Measurements from ENCODE around the gene KPNA5.

GRCh38 chr6:116763048-116763447, 82.0 kb downstream of the KPNA5 start:
- TF ChIP-seq, protein P1, sequence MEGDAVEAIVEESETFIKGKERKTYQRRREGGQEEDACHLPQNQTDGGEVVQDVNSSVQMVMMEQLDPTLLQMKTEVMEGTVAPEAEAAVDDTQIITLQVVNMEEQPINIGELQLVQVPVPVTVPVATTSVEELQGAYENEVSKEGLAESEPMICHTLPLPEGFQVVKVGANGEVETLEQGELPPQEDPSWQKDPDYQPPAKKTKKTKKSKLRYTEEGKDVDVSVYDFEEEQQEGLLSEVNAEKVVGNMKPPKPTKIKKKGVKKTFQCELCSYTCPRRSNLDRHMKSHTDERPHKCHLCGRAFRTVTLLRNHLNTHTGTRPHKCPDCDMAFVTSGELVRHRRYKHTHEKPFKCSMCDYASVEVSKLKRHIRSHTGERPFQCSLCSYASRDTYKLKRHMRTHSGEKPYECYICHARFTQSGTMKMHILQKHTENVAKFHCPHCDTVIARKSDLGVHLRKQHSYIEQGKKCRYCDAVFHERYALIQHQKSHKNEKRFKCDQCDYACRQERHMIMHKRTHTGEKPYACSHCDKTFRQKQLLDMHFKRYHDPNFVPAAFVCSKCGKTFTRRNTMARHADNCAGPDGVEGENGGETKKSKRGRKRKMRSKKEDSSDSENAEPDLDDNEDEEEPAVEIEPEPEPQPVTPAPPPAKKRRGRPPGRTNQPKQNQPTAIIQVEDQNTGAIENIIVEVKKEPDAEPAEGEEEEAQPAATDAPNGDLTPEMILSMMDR (IDR thresholded peaks at IDR 0.05; ENCODE audit: borderline replicate concordance, extremely low read depth, low read length, poor library complexity, severe bottlenecking): no peak
- TF ChIP-seq EZH2 (IDR thresholded peaks at IDR 0.05; ENCODE audit: borderline replicate concordance, low read depth, low read length, severe bottlenecking): no peak
